ENCODE measurements around the gene SCRT2.

GRCh38 chr20:646107-646867 is 29.3 kb downstream of the SCRT2 start:
- TF ChIP-seq TARDBP (IDR thresholded peaks at IDR 0.05) = no peak
- no peak for TF ChIP-seq FOXM1 (IDR thresholded peaks at IDR 0.05; ENCODE audit: borderline replicate concordance)
- no peak for TF ChIP-seq HDGF (IDR thresholded peaks at IDR 0.05; ENCODE audit: borderline replicate concordance)
- no peak for TF ChIP-seq SP1 (IDR thresholded peaks at IDR 0.05)
- TF ChIP-seq FOXA1 (IDR thresholded peaks at IDR 0.05) = no peak
- no peak for TF ChIP-seq ELF4 (IDR thresholded peaks at IDR 0.05)
- TF ChIP-seq PKNOX1 (IDR thresholded peaks at IDR 0.05) = no peak
- no peak for TF ChIP-seq L3MBTL2 (conservative IDR thresholded peaks at IDR 0.05)
- TF ChIP-seq BHLHE40 (IDR thresholded peaks at IDR 0.05; ENCODE audit: borderline replicate concordance) = no peak
- no peak for TF ChIP-seq CTBP1 (IDR thresholded peaks at IDR 0.05; ENCODE audit: borderline replicate concordance)
- no peak for TF ChIP-seq SUZ12 (IDR thresholded peaks at IDR 0.05)
- TF ChIP-seq LEF1 (IDR thresholded peaks at IDR 0.05; ENCODE audit: borderline replicate concordance) = no peak
- TF ChIP-seq ARNT (IDR thresholded peaks at IDR 0.05) = no peak
- no peak for TF ChIP-seq ZNF384 (IDR thresholded peaks at IDR 0.05)
